Measurements from ENCODE around the gene KLHL24.

GRCh38 chr3:183662099-183662498 lies 26.7 kb downstream of the KLHL24 start:
- TF ChIP-seq NFRKB (IDR thresholded peaks at IDR 0.05) (no peak), SUZ12 (IDR thresholded peaks at IDR 0.05) (no peak), TARDBP (IDR thresholded peaks at IDR 0.05) (no peak), SP1 (IDR thresholded peaks at IDR 0.05) (no peak), PKNOX1 (IDR thresholded peaks at IDR 0.05) (no peak), FOXK2 (IDR thresholded peaks at IDR 0.05) (no peak), FOXA1 (IDR thresholded peaks at IDR 0.05) (no peak), ELF4 (IDR thresholded peaks at IDR 0.05) (no peak)

All from HEK293T (cell line).